Mesothelial cell of epicardium (in vitro differentiated cells): Measurements from ENCODE around the gene ZDHHC1. TPM values are rescaled to one million over a fixed set of nuclear protein-coding genes. Genes with fewer than 3 reads are reported as not detected.

ENCODE experiments used
- DNase-seq, 2 experiments: peaks; one replicate each; pipeline ENCODE4 v3.0.0; 2021; ENCODE audit warnings: low spot score in 2 of 2; ENCODE audit not compliant: unreplicated experiment in 2 of 2
- H3K27ac Mint-ChIP-seq: 2 replicates; pipeline ENCODE4 v1.8.0; 2021; ENCODE audit warnings: mixed read lengths
- H3K27me3 Mint-ChIP-seq: 2 replicates; pipeline ENCODE4 v1.8.0; 2021; ENCODE audit warnings: low read depth, mixed read lengths
- H3K36me3 Mint-ChIP-seq: 2 replicates; pipeline ENCODE4 v1.8.0; 2021; ENCODE audit warnings: mixed read lengths
- H3K4me1 Mint-ChIP-seq: 2 replicates; pipeline ENCODE4 v1.8.0; 2021; ENCODE audit warnings: mixed read lengths
- H3K4me3 Mint-ChIP-seq: 2 replicates; pipeline ENCODE4 v1.8.0; 2021; ENCODE audit warnings: mild to moderate bottlenecking, moderate library complexity, mixed read lengths
- H3K9me3 Mint-ChIP-seq: 2 replicates; pipeline ENCODE4 v1.8.0; 2021; ENCODE audit warnings: mixed read lengths
- CTCF ChIP-seq: fragments of 200-600 bp; sonication (generic); IDR thresholded peaks from one replicate; pipeline ENCODE4 v1.5.0; 2021; ENCODE audit warnings: antibody characterized with exemption; ENCODE audit not compliant: unreplicated experiment
- total RNA-seq: library from RNA; stranded (reverse); gene quantifications from 3 replicates; pipeline ENCODE4 v1.2.1, GENCODE V29; 2021

Gene ZDHHC1, protein sequence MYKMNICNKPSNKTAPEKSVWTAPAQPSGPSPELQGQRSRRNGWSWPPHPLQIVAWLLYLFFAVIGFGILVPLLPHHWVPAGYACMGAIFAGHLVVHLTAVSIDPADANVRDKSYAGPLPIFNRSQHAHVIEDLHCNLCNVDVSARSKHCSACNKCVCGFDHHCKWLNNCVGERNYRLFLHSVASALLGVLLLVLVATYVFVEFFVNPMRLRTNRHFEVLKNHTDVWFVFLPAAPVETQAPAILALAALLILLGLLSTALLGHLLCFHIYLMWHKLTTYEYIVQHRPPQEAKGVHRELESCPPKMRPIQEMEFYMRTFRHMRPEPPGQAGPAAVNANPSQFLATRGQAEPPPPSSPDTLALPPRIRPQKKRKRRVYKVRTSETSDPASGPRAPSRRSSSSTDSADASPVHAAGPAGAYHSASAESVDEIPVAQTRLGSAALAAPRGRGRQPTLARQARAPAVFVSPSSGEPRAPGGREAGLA
- total RNA-seq, result 14.5 to 16.7 TPM (median 15.4 TPM) in 3 replicates

DNA sequence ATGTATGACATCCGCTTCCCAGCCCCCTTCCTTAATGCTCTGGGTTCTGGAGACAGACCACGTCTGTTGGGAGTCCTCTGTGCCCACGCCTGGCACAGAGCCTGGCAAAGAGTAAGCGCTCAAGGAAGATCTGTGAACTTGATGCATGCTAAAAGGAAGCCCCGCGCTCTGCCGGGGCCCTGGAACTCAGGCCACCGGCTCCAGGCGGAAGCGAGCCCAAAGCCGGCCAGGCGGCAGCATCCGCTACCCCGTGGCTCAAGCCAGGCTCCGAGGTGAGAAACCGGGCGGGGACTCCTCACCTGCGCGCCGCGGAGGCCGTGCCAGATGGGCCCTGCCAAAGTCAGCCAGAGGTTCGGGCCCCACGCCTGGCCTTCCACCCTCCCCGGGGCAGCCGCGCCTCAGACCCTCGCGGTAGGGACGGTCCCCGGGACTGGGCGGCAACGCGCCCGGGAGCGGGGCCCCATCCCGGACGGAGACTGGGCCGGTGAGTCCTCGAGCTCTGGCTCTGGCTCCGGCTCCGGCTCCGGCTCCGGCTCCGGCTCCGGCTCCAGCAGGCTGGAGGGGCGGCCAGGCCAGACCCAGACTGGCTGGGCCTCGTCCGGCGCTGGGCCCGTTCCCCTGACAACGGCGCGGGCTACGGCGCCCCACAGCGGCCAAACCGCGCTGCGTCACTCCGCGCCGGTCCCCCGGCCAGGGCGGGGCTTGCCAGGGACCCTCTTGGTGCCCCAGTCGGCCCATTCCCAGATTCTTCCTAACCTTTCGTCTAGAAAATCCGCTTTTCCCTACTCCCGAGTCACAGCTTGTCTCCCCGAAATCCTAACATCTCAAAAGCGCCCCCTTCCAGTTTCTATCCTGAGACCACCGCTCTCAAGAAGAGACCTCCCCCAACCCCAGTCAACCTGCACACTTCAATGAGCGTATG is at the start of gene ZDHHC1:
TSS of gene ZDHHC1 (minus strand) at position 606 of the 922 bp plus-strand sequence. CDS start 8,702 bp downstream, outside the sequence.
- H3K4me1 Mint-ChIP-seq, result peaks cover 21% of the 10 kb centered on the region

GRCh38 chr16:67464565-67464964 is 48.3 kb upstream of the ZDHHC1 start:
- no peaks in the 10 kb centered on the region for H3K27me3 Mint-ChIP-seq
- no peak for DNase-seq
- H3K4me3 Mint-ChIP-seq, result no peak overlapping the region
- H3K4me1 Mint-ChIP-seq, result peaks cover 7% of the 10 kb centered on the region
- no peak for TF ChIP-seq CTCF
- no peaks in the 10 kb centered on the region for H3K9me3 Mint-ChIP-seq
- no peaks in the 10 kb centered on the region for H3K36me3 Mint-ChIP-seq
- H3K27ac Mint-ChIP-seq, result no peak overlapping the region

More for the DNA sequence above, at the start of gene ZDHHC1:
- Mint-ChIP-seq H3K36me3 (no peaks in the 10 kb centered on the region), H3K27me3 (no peaks in the 10 kb centered on the region), H3K27ac (peak within 1 kb of the TSS; percentile 68), H3K9me3 (no peaks in the 10 kb centered on the region), H3K4me3 (peak within 1 kb of the TSS; percentile 75)
- TF ChIP-seq CTCF, result peak; percentile 41
- peak; percentile 57 to 84 for DNase-seq

DNA sequence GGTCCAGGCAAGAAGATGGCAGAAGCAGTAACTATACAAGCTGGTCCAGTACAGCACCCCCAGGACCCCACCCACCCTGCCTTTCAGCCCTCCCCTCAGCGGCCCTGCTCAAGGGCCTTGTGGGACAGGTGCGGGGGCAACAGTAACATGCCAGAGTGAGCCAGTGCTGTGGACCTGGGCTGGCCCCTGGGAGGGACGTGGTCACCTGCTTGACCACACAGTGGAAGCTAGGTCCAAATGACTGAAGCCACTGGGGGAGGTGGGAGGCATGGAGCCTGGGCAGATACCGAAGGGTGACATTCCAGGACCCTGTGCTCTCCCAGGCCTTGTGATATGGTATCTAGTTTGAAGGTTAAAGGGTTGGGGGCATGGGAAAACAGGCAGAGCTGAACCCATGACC is 47.4 kb upstream of the ZDHHC1 start:
- Mint-ChIP-seq H3K27me3 (no peaks in the 10 kb centered on the region), H3K36me3 (no peaks in the 10 kb centered on the region), H3K9me3 (no peaks in the 10 kb centered on the region), H3K4me1 (peaks cover 10% of the 10 kb centered on the region), H3K27ac (no peak overlapping the region), H3K4me3 (no peak overlapping the region)
- no peak for TF ChIP-seq CTCF
- no peak for DNase-seq

GRCh38 chr16:67463059-67463458 is 46.8 kb upstream of the ZDHHC1 start:
- Mint-ChIP-seq H3K27ac (no peak overlapping the region), H3K4me3 (no peak overlapping the region), H3K4me1 (peaks cover 12% of the 10 kb centered on the region), H3K27me3 (no peaks in the 10 kb centered on the region), H3K9me3 (no peaks in the 10 kb centered on the region), H3K36me3 (no peaks in the 10 kb centered on the region)
- TF ChIP-seq CTCF, result no peak
- DNase-seq, result no peak

DNA sequence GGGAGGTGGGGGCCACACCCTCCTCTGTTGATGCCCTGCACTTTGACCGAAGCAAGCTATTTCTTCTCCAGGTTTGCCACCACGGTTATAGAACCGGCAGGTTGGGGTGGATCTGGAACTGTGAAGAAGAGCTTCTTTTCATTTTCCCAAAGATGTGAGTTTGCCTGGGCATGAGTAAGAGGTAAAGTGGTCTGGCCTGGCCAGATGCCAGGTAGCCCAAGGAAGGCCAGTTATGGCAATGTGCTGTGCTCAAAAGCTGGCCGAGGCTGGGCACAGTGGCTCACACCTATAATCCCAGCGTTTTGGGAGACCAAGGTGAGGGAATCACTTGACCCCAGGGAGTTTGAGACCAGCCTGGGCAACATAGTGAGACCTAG is 46.0 kb upstream of the ZDHHC1 start:
- Mint-ChIP-seq H3K27me3 (no peaks in the 10 kb centered on the region), H3K4me3 (no peak overlapping the region), H3K27ac (no peak overlapping the region), H3K36me3 (no peaks in the 10 kb centered on the region), H3K9me3 (no peaks in the 10 kb centered on the region), H3K4me1 (peaks cover 12% of the 10 kb centered on the region)
- no peak for DNase-seq
- TF ChIP-seq CTCF, result no peak
